ENCODE data around the gene KCNN4.

- TF ChIP-seq CTCF (conservative IDR thresholded peaks at IDR 0.05; ENCODE audit: low read length) (no peak), EZH2phosphoT487 (IDR thresholded peaks at IDR 0.05; ENCODE audit: borderline replicate concordance) (no peak)
These were observed 59.2 kb downstream of the KCNN4 start for GRCh38 chr19:43721469-43722048.

Data from Loucy (cell line).